T-cell (primary cell): ENCODE results near the gene SETD2. TPM values are rescaled to one million over a fixed set of nuclear protein-coding genes. Genes with fewer than 3 reads are reported as not detected.
"Not testable (repeated sequence)": the region's sequence is repeated elsewhere in the genome, so short reads cannot be mapped to it uniquely, and the experiment has no call there.

Experiments
- ATAC-seq, 4 experiments: fragments of 200-7000 bp in 3 of 4; fragments of 150-1000 bp in 1 of 4; cut with Tn5 transposase; replicated peaks in 1 of 4; 1 replicate in 3 of 4; 2 replicates in 1 of 4; pipeline ENCODE4 v1.10.0; 2021; ENCODE audit warnings: moderate library complexity in 3 of 4, mild to moderate bottlenecking in 2 of 4, moderate number of reproducible peaks in 1 of 4
- CTCF ChIA-PET, 2 donors: fragments of 300-600 bp; sonication (Branson Sonifier 250); formaldehyde crosslinking; loops; one replicate each; lab custom pipeline; 2022; ENCODE audit warnings: antibody characterized with exemption in 2 of 2; lab: Charles Lee
- POLR2A ChIA-PET, 2 donors: fragments of 300-600 bp; sonication (Branson Sonifier 250); formaldehyde crosslinking; loops; one replicate each; lab custom pipeline; 2022; ENCODE audit warnings: antibody characterized with exemption in 2 of 2; lab: Charles Lee
- DNase-seq, 35 experiments: peaks; one replicate each; pipeline versions ENCODE4 v3.0.0 to v3.0.0-alpha.2; 2013 to 2023
- H3K27ac ChIP-seq: one replicate; pipeline ENCODE4 v1.5.1; 2013; ENCODE audit warnings: low read length
- H3K27me3 ChIP-seq, 2 experiments: replicated peaks in 1 of 2; 1 replicate in 1 of 2; 2 replicates in 1 of 2; pipeline versions ENCODE4 v1.6.1 to v1.7.0; 2013; ENCODE audit warnings: low read length in 1 of 2, mixed read lengths in 1 of 2; ENCODE audit not compliant: control insufficient read depth in 2 of 2, insufficient read depth in 2 of 2; ENCODE audit errors: extremely low read depth in 1 of 2
- H3K36me3 ChIP-seq, 2 donors: 1 replicate in 1 of 2; 2 replicates in 1 of 2; pipeline versions ENCODE4 v1.6.1 to v1.7.0; 2013; ENCODE audit warnings: low read length in 1 of 2; ENCODE audit not compliant: control insufficient read depth in 2 of 2, insufficient read depth in 1 of 2; ENCODE audit errors: extremely low read depth in 1 of 2
- H3K4me1 ChIP-seq, 2 experiments: 1 replicate in 1 of 2; 2 replicates in 1 of 2; pipeline versions ENCODE4 v1.6.1 to v1.7.0; 2013; ENCODE audit warnings: low read length in 2 of 2, mixed read lengths in 1 of 2; ENCODE audit not compliant: insufficient read depth in 2 of 2, control insufficient read depth in 1 of 2; ENCODE audit errors: extremely low read depth in 1 of 2
- H3K4me3 ChIP-seq, 2 donors: 1 replicate in 1 of 2; 2 replicates in 1 of 2; pipeline versions ENCODE4 v1.5.1 to v1.7.0; 2013; ENCODE audit warnings: mild to moderate bottlenecking in 2 of 2, low read length in 1 of 2, moderate library complexity in 1 of 2; ENCODE audit not compliant: control insufficient read depth in 1 of 2; ENCODE audit errors: extremely low read depth in 1 of 2
- H3K9me3 ChIP-seq: 2 replicates; pipeline ENCODE4 v1.7.0; 2013
- H3K27ac Mint-ChIP-seq, 2 donors: one replicate each; pipeline ENCODE4 v1.8.0; 2020 to 2021; ENCODE audit warnings: mild to moderate bottlenecking in 2 of 2, mixed read lengths in 2 of 2
- H3K27me3 Mint-ChIP-seq, 2 donors: one replicate each; pipeline ENCODE4 v1.8.0; 2021 to 2022; ENCODE audit warnings: mixed read lengths in 2 of 2
- H3K36me3 Mint-ChIP-seq: one replicate; pipeline ENCODE4 v1.8.0; 2021; ENCODE audit warnings: mixed read lengths
- H3K4me1 Mint-ChIP-seq, 3 donors: one replicate each; pipeline ENCODE4 v1.8.0; 2020 to 2022; ENCODE audit warnings: mixed read lengths in 3 of 3, mild to moderate bottlenecking in 1 of 3
- H3K4me3 Mint-ChIP-seq, 3 donors: one replicate each; pipeline ENCODE4 v1.8.0; 2020 to 2022; ENCODE audit warnings: mild to moderate bottlenecking in 3 of 3, mixed read lengths in 3 of 3, moderate library complexity in 3 of 3
- H3K9me3 Mint-ChIP-seq, 3 donors: one replicate each; pipeline ENCODE4 v1.8.0; 2020 to 2022; ENCODE audit warnings: mixed read lengths in 3 of 3
- WGBS: methylation state at CpG from one replicate; pipeline ENCODE4 v1.1.5; 2013; ENCODE audit warnings: missing lambda C conversion rate; ENCODE audit not compliant: insufficient coverage; 5-methylcytosine and 5-hydroxymethylcytosine counted together
- total RNA-seq, 35 experiments: library from RNA in 6 of 35; stranded (reverse) in 6 of 35; fragments of 120-200 nt in 1 of 35; gene quantifications; one replicate each; pipeline versions ENCODE4 v1.2.1 to v1.2.4 and lab custom pipeline; 2013 to 2026

Gene SETD2
- total RNA-seq, 5 donors from 2014 or later (not counting 1 experiment from before 2014, with no cell fraction given): 58.1 to 84.6 (median 63.9) TPM

GRCh38 chr3:47115524-47115923, 48.4 kb downstream of the SETD2 start:
- WGBS: no CpG with 5 or more reads among the region's 2 CpGs
- POLR2A ChIA-PET: not testable (repeated sequence)
- H3K36me3 ChIP-seq: peaks cover 2 to 58% of the 10 kb centered on the region in 2 donors

DNA sequence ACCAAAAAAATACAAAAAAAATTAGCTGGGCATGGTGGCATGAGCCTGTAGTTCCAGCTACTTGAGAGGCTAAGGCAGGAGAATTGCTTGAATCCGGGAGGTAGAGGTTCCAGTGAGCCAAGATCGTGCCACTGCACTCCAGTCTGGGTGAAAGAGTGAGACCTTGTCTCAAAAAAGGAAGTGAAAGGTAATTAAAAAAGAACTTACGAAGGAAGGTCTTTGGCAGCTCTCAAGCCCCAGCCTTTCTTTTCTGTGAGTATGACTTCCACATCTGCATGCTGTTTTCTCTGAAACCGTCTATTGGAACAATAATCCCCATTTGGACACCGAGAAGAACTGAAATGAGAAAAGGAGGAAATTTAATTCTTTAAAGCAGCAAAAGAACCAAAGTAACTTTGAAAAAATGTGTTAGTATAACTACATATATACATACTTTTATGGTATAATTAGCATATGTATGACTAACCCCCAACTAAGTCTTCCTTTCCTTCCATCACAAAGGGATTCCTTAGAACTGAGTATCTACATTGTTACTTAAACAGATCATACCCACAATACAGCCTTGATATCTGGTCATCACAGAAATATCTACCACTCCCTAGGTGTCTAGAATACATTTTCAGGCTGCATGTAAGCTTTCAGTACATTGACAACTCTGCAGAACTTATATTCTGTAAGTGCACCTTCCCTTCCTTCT, 50.1 kb downstream of the SETD2 start:
- ATAC-seq: no peak
- Histone ChIP-seq H3K36me3 (peaks cover 2 to 57% of the 10 kb centered on the region in 2 donors), H3K27ac (no peak overlapping the region), H3K9me3 (no peaks in the 10 kb centered on the region), H3K4me3 (no peak overlapping the region), H3K4me1 (peaks cover 5 to 9% of the 10 kb centered on the region in 2 experiments), H3K27me3 (no peaks in the 10 kb centered on the region)
- DNase-seq: no peak
- Mint-ChIP-seq H3K27me3 (no peaks in the 10 kb centered on the region), H3K4me1 (peaks cover 15 to 17% (median 16%) of the 10 kb centered on the region in 3 donors), H3K27ac (peak overlapping the region in 1 of 2 donors; percentile 48), H3K9me3 (no peaks in the 10 kb centered on the region), H3K4me3 (no peak overlapping the region), H3K36me3 (peaks cover 47% of the 10 kb centered on the region)
- 94% methylated on average over 2 of the region's 5 CpGs for WGBS
- ChIA-PET CTCF (no interaction called here), POLR2A (no interaction called here)

More at GRCh38 chr3:47115524-47115923, 48.4 kb downstream of the SETD2 start:
- not testable (repeated sequence) for H3K27ac Mint-ChIP-seq, DNase-seq, H3K27me3 ChIP-seq, H3K9me3 Mint-ChIP-seq, H3K4me1 ChIP-seq, H3K9me3 ChIP-seq, ATAC-seq, H3K27ac ChIP-seq, H3K4me3 Mint-ChIP-seq, H3K4me3 ChIP-seq, H3K27me3 Mint-ChIP-seq
- peaks cover 26 to 29% (median 28%) of the 10 kb centered on the region in 3 donors for H3K4me1 Mint-ChIP-seq
- CTCF ChIA-PET: interaction anchor here in 1 of 2 donors (0.6 kb wide), 1 partner anchor 146 kb away, joined by 4 read pairs; no protein-coding TSS in a partner anchor
- peaks cover 53% of the 10 kb centered on the region for H3K36me3 Mint-ChIP-seq

DNA sequence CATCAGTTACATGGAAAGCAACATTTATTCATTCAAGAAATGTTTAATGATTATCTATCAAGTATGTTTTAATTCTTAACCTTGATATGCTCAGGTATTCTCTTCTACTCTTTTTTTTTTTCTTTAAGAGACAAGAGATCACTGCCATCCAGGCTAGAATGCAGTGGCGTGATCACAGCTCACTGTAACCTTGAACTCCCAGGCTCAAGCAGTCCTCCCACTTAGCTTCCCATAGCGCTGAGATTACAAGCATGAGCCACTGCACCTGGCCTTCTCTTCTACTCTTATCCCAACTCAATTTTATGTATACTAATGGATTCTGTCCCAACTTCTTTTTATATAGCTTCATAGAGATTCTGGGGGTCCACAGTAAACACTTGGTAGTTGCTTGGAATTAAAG, 50.9 kb downstream of the SETD2 start:
- peaks cover 12 to 18% (median 15%) of the 10 kb centered on the region in 3 donors for H3K4me1 Mint-ChIP-seq
- no peaks in the 10 kb centered on the region for H3K27me3 Mint-ChIP-seq
- Histone ChIP-seq H3K9me3 (no peaks in the 10 kb centered on the region), H3K4me3 (no peak overlapping the region), H3K4me1 (peaks cover under 1 to 7% of the 10 kb centered on the region in 2 experiments), H3K27me3 (no peaks in the 10 kb centered on the region), H3K27ac (no peak overlapping the region), H3K36me3 (peaks cover 2 to 57% of the 10 kb centered on the region in 2 donors)
- no peak for ATAC-seq
- 100% methylated on average over 1 of the region's 2 CpGs for WGBS
- H3K27ac Mint-ChIP-seq: no peak overlapping the region
- H3K9me3 Mint-ChIP-seq: no peaks in the 10 kb centered on the region
- H3K4me3 Mint-ChIP-seq: no peak overlapping the region
- ChIA-PET POLR2A (no interaction called here), CTCF (interaction anchor here in 1 of 2 donors (0.7 kb wide), 1 partner anchor 1750 kb away, joined by 3 read pairs; no protein-coding TSS in a partner anchor)
- H3K36me3 Mint-ChIP-seq: peaks cover 46% of the 10 kb centered on the region
- no peak for DNase-seq

DNA sequence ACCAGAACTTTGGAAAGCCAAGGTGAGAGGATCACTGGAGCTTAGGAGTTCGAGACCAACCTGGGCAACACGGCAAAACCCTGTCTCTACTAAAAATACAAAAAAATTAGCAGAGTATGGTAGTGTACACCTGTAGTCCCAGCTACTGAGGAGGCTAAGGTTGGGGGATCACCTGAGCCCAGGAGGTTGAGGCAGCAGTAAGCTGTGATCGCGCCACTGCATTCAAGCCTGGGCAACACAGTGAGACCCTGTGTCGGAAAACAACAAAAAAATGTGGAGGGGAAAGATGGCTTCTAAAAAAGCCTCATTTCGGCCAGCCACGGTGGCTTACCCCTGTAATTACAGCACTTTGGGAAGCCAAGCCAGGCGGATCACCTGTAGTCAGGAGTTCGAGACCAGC, 54.5 kb downstream of the SETD2 start:
- WGBS: 97% methylated on average over 5 of the region's 9 CpGs
- ChIA-PET POLR2A (no interaction called here), CTCF (interaction anchor here in 1 of 2 donors (0.7 kb wide), 1 partner anchor 225 kb away, joined by 3 read pairs; no protein-coding TSS in a partner anchor)

GRCh38 chr3:47108546-47108945, 55.4 kb downstream of the SETD2 start:
- H3K27ac ChIP-seq: no peak overlapping the region
- Mint-ChIP-seq H3K9me3 (no peaks in the 10 kb centered on the region), H3K27me3 (no peaks in the 10 kb centered on the region), H3K27ac (no peak overlapping the region), H3K4me1 (peaks cover 4 to 9% (median 5%) of the 10 kb centered on the region in 3 donors), H3K4me3 (no peak overlapping the region), H3K36me3 (peaks cover 34% of the 10 kb centered on the region)
- no peaks in the 10 kb centered on the region for H3K4me1 ChIP-seq
- peaks cover 5 to 40% of the 10 kb centered on the region in 2 donors for H3K36me3 ChIP-seq
- ChIA-PET CTCF (no interaction called here), POLR2A (interaction anchor here (0.5 to 0.6 kb wide), 2 partner anchors 12 to 705 kb away, joined by 3 read pairs; no protein-coding TSS in a partner anchor)
- no CpG with 5 or more reads among the region's 1 CpG for WGBS
- H3K4me3 ChIP-seq: no peak overlapping the region
- no peaks in the 10 kb centered on the region for H3K27me3 ChIP-seq
- no peaks in the 10 kb centered on the region for H3K9me3 ChIP-seq
- ATAC-seq (no peak), DNase-seq (no peak)

More for the DNA sequence above, 54.5 kb downstream of the SETD2 start:
- H3K27ac Mint-ChIP-seq: no peak overlapping the region
- H3K4me3 Mint-ChIP-seq: no peak overlapping the region
- H3K4me1 ChIP-seq: no peaks in the 10 kb centered on the region
- no peaks in the 10 kb centered on the region for H3K9me3 Mint-ChIP-seq
- no peaks in the 10 kb centered on the region for H3K9me3 ChIP-seq
- no peak overlapping the region for H3K27ac ChIP-seq
- H3K27me3 ChIP-seq: no peaks in the 10 kb centered on the region
- peaks cover 38% of the 10 kb centered on the region for H3K36me3 Mint-ChIP-seq
- peaks cover 0 to 9% (median 5%) of the 10 kb centered on the region in 3 donors for H3K4me1 Mint-ChIP-seq
- peaks cover 5 to 42% of the 10 kb centered on the region in 2 donors for H3K36me3 ChIP-seq
- H3K4me3 ChIP-seq: no peak overlapping the region
- ATAC-seq: no peak
- no peak for DNase-seq
- H3K27me3 Mint-ChIP-seq: no peaks in the 10 kb centered on the region

DNA sequence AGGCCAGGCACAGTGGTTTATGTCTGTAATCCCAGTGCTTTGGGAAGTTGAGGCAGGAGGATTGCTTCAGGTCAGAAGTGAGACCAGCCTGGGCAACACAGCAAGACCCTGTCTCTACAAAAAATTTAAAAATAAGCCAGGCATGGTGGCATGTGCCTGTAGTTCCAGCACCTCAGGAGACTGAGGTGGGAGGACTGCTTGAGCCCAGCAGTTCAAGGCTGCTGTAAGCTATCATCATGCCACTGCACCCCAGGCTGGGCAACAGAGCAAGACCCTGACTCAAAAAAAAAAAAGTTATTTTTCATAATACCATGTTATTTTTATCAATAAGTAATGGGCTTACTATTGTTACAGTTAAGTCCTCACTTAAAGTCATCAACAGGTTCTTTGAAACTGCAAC, 59.7 kb downstream of the SETD2 start:
- Mint-ChIP-seq H3K4me3 (no peak overlapping the region), H3K27ac (no peak overlapping the region), H3K36me3 (peaks cover 25% of the 10 kb centered on the region), H3K4me1 (peaks cover 4 to 5% (median 4%) of the 10 kb centered on the region in 3 donors), H3K27me3 (no peaks in the 10 kb centered on the region), H3K9me3 (no peaks in the 10 kb centered on the region)
- Histone ChIP-seq H3K4me3 (no peak overlapping the region), H3K4me1 (no peaks in the 10 kb centered on the region), H3K36me3 (peaks cover 2 to 35% of the 10 kb centered on the region in 2 donors), H3K27me3 (no peaks in the 10 kb centered on the region), H3K27ac (no peak overlapping the region), H3K9me3 (no peaks in the 10 kb centered on the region)
- POLR2A ChIA-PET: no interaction called here
- CTCF ChIA-PET: no interaction called here
- no peak for ATAC-seq
- DNase-seq: no peak
